OCI-LY1 (cell line): ENCODE measurements around the gene C3orf80.

ENCODE experiments used
- H2AFZ ChIP-seq: fragments of 200-600 bp; sonication (generic), shearing (Covaris generic); 2 replicates; pipeline ENCODE4 v1.6.0; 2014; ENCODE audit warnings: antibody characterized with exemption, mild to moderate bottlenecking, low read length
- H3F3A ChIP-seq: fragments of 200-600 bp; sonication (generic), shearing (Covaris generic); 2 replicates; pipeline ENCODE4 v1.6.0; 2014; ENCODE audit warnings: mild to moderate bottlenecking, antibody characterized with exemption, low read length, moderate library complexity; ENCODE audit not compliant: insufficient read depth
- H3K27ac ChIP-seq: fragments of 200-600 bp; sonication (generic); 2 replicates; pipeline ENCODE4 v1.5.1; 2014; ENCODE audit warnings: low read length, mixed run types, mild to moderate bottlenecking, low read depth; ENCODE audit not compliant: poor library complexity, severe bottlenecking
- H3K27me3 ChIP-seq: fragments of 200-600 bp; sonication (generic); 2 replicates; pipeline ENCODE4 v1.6.0; 2014; ENCODE audit warnings: antibody characterized with exemption, mild to moderate bottlenecking, low read length, moderate library complexity; ENCODE audit not compliant: insufficient read depth
- H3K36me3 ChIP-seq: fragments of 200-600 bp; sonication (generic); 2 replicates; pipeline ENCODE4 v1.6.1; 2014; ENCODE audit warnings: mild to moderate bottlenecking, antibody characterized with exemption, low read length, moderate library complexity, mixed read lengths; ENCODE audit not compliant: insufficient read depth
- H3K4me1 ChIP-seq: fragments of 200-600 bp; sonication (generic); 2 replicates; pipeline ENCODE4 v1.5.1; 2014; ENCODE audit warnings: mild to moderate bottlenecking, low read length, moderate library complexity; ENCODE audit not compliant: insufficient read depth, severe bottlenecking
- H3K4me2 ChIP-seq: fragments of 200-600 bp; sonication (generic), shearing (Covaris generic); 2 replicates; pipeline ENCODE4 v1.6.1; 2014; ENCODE audit warnings: low read length
- H3K4me3 ChIP-seq: fragments of 200-600 bp; sonication (generic); 2 replicates; pipeline ENCODE4 v1.5.1; 2014; ENCODE audit warnings: low read length, low read depth, mild to moderate bottlenecking, mixed read lengths; ENCODE audit not compliant: poor library complexity, severe bottlenecking
- H3K79me2 ChIP-seq: fragments of 200-600 bp; shearing (Covaris generic); 2 replicates; pipeline ENCODE4 v1.6.1; 2016; ENCODE audit warnings: mixed run types, low read length, mixed read lengths; ENCODE audit not compliant: insufficient read depth
- H3K9ac ChIP-seq: fragments of 200-600 bp; sonication (generic), shearing (Covaris generic); 2 replicates; pipeline ENCODE4 v1.6.1; 2014; ENCODE audit warnings: mild to moderate bottlenecking, low read length, mixed read lengths
- H3K9me2 ChIP-seq: fragments of 200-600 bp; sonication (generic), shearing (Covaris generic); 2 replicates; pipeline ENCODE4 v1.6.1; 2014; ENCODE audit warnings: low read depth, mild to moderate bottlenecking, low read length, mixed read lengths
- H3K9me3 ChIP-seq: fragments of 200-600 bp; shearing (Covaris generic); 2 replicates; pipeline ENCODE4 v1.6.1; 2014; ENCODE audit warnings: low read length, mixed read lengths
- H4K20me1 ChIP-seq: fragments of 200-600 bp; sonication (generic), shearing (Covaris generic); 2 replicates; pipeline ENCODE4 v1.6.0; 2016; ENCODE audit warnings: mild to moderate bottlenecking, low read length; ENCODE audit not compliant: insufficient read depth
- EZH2 ChIP-seq: fragments of 200-600 bp; sonication (generic), shearing (Covaris generic); IDR thresholded peaks from 2 replicates; pipeline ENCODE4 v1.8.0; 2017; ENCODE audit warnings: borderline replicate concordance, mixed run types, mild to moderate bottlenecking, antibody characterized with exemption, low read length, moderate library complexity, mixed read lengths
- TF ChIP-seq, protein P1 (sequence below): fragments of 200-600 bp; sonication (generic), shearing (Covaris generic); IDR thresholded peaks from 2 replicates; pipeline ENCODE4 v1.5.1; 2017; ENCODE audit warnings: mild to moderate bottlenecking, antibody characterized with exemption, low read length, moderate library complexity, mixed read lengths

C3orf80 gene

GRCh38 chr3:160195106-160195505 is 30.1 kb upstream of the C3orf80 start:
- no peaks in the 10 kb centered on the region for H3F3A ChIP-seq
- H3K36me3 ChIP-seq, result no peaks in the 10 kb centered on the region
- no peaks in the 10 kb centered on the region for H3K9me3 ChIP-seq
- H3K27ac ChIP-seq, result no peak overlapping the region
- H2AFZ ChIP-seq, result no peak overlapping the region
- TF ChIP-seq EZH2, result no peak
- TF ChIP-seq, protein P1, sequence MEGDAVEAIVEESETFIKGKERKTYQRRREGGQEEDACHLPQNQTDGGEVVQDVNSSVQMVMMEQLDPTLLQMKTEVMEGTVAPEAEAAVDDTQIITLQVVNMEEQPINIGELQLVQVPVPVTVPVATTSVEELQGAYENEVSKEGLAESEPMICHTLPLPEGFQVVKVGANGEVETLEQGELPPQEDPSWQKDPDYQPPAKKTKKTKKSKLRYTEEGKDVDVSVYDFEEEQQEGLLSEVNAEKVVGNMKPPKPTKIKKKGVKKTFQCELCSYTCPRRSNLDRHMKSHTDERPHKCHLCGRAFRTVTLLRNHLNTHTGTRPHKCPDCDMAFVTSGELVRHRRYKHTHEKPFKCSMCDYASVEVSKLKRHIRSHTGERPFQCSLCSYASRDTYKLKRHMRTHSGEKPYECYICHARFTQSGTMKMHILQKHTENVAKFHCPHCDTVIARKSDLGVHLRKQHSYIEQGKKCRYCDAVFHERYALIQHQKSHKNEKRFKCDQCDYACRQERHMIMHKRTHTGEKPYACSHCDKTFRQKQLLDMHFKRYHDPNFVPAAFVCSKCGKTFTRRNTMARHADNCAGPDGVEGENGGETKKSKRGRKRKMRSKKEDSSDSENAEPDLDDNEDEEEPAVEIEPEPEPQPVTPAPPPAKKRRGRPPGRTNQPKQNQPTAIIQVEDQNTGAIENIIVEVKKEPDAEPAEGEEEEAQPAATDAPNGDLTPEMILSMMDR, result no peak
- H3K4me3 ChIP-seq, result no peak overlapping the region
- no peaks in the 10 kb centered on the region for H3K4me1 ChIP-seq
- no peak overlapping the region for H3K9ac ChIP-seq
- H3K9me2 ChIP-seq, result no peaks in the 10 kb centered on the region
- no peaks in the 10 kb centered on the region for H3K27me3 ChIP-seq
- no peaks in the 10 kb centered on the region for H4K20me1 ChIP-seq
- no peak overlapping the region for H3K4me2 ChIP-seq
- H3K79me2 ChIP-seq, result no peaks in the 10 kb centered on the region

DNA sequence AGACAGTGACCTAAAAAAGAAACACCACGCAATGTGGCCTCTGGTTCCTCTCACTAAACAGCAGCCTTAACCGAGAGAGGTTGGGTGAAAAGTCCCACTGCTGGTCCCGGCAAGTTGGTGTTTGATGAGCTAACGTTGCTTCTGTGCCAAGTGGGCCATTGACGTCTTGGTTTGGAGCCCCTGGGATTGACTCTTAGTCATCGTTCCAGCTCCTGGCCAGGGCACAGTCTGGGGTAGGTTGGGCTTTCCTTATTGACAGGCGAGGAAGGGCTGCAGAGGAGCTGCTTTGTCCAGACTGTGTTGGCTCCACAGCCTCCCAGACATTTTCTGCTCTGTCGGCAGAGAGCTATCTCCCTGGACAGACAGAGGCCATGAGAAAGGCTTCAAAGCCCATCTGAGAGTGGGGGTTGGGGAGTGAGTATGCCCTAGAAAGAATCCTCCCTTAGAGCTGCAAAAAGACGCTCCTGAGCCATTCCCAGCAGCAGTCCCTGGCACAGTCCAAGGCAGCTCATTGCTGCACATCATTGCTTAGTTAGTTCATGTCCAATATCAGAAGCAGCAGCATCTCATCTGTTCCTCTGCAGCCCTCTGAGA is 28.6 kb upstream of the C3orf80 start:
- no peaks in the 10 kb centered on the region for H3K79me2 ChIP-seq
- no peak overlapping the region for H3K27ac ChIP-seq
- no peak overlapping the region for H3K9ac ChIP-seq
- H3K9me3 ChIP-seq, result no peaks in the 10 kb centered on the region
- H3K9me2 ChIP-seq, result no peaks in the 10 kb centered on the region
- no peak overlapping the region for H2AFZ ChIP-seq
- no peaks in the 10 kb centered on the region for H3F3A ChIP-seq
- no peaks in the 10 kb centered on the region for H4K20me1 ChIP-seq
- no peaks in the 10 kb centered on the region for H3K27me3 ChIP-seq
- no peaks in the 10 kb centered on the region for H3K36me3 ChIP-seq
- no peak overlapping the region for H3K4me2 ChIP-seq
- H3K4me1 ChIP-seq, result no peaks in the 10 kb centered on the region
- no peak overlapping the region for H3K4me3 ChIP-seq
- TF ChIP-seq, protein P1, result no peak
- no peak for TF ChIP-seq EZH2

GRCh38 chr3:160199108-160199507 is 26.1 kb upstream of the C3orf80 start:
- no peaks in the 10 kb centered on the region for H3K36me3 ChIP-seq
- H3K27me3 ChIP-seq, result no peaks in the 10 kb centered on the region
- H4K20me1 ChIP-seq, result no peaks in the 10 kb centered on the region
- no peak overlapping the region for H2AFZ ChIP-seq
- no peak overlapping the region for H3K9ac ChIP-seq
- H3K9me2 ChIP-seq, result no peaks in the 10 kb centered on the region
- H3K27ac ChIP-seq, result no peak overlapping the region
- TF ChIP-seq EZH2, result no peak
- TF ChIP-seq, protein P1, result no peak
- no peaks in the 10 kb centered on the region for H3K79me2 ChIP-seq
- no peaks in the 10 kb centered on the region for H3F3A ChIP-seq
- H3K9me3 ChIP-seq, result no peaks in the 10 kb centered on the region
- H3K4me1 ChIP-seq, result no peaks in the 10 kb centered on the region
- H3K4me3 ChIP-seq, result no peak overlapping the region
- H3K4me2 ChIP-seq, result no peak overlapping the region
